HG03457 (cell line): ENCODE measurements around the gene FGF1.

Experiments
- ATAC-seq: cut with Tn5 transposase; IDR thresholded peaks from one replicate; pipeline ENCODE4 v1.9.1; 2021; ENCODE audit warnings: moderate number of reproducible peaks; ENCODE audit not compliant: unreplicated experiment

FGF1 gene

DNA sequence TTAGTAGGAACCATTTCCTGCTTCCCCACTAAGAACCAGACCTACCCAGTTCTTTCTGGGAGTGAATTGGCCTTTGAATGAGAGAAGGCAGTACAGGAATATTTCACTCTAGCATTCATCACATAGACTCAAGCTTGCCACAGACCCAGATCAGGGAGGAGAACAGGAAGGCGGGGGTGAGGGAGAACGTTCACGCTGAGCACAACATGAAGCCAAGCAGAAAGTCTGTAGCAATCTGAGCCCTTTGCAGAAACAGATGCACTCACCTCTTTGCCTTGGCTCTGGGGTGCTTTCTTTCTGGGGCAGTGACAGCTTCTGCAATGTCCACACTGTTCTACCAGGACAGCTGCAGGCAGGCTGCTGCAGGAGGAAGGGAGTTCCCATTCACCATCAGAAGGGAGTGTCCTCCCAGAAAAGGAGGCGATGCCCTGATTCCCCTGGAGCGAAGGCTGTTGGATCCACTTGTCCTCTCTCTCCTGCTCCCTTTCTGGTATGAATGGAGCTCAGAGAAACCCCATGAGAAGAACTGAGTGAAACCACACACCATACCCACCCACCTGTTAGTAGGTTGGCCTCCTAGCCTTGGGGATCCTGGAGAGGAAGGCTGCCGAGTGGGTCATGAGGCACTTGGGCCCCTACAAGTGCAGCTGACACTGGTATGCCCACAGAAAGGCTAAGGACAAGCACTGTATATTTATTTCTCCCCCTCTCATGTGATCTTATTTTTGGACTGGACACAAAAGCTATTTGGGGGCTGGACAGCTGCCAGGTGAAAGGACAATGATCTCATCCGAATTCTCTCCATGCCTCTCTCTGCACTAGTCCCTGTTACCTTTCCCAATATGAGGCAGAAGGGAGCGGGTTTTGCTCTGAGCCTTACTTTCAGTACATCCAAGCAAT is 11.7 kb upstream of the FGF1 start:
- no peak for ATAC-seq

GRCh38 chr5:142696379-142696778 is 10.5 kb upstream of the FGF1 start:
- ATAC-seq: no peak

DNA sequence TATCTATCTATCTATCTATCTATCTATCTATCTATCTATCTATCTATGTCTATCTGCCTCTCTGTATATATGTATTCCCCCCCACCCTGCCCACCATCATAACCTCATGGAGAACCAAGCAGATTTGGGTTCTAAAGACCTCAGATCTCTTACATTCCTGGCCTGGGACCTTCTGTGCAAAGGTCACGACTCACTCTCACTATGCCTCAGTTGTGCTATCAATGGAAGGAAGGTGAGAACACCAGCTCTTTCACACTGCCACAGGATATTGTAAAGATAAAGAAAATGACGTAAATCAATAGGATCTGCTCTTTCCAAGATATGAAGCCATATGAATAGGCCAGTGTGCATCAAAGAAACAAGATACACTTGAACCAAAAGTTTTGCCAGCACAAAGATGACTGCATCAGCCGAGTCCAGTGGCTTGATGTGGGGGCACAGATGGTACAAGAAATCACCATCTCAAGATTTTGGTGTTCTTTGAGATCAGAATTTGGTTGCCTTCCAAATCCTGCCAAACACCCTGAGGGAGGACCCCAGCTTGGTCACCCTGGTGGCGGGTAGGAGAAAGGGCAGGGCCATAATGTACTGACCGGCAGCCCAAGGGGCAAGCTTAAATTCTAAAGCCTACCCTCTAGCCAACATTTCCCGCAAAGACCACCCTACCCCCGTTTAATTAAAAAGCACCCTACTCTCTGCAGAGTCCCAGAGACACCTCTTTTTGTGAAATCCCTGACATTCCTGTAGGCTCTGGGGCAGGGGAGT is 8.4 kb upstream of the FGF1 start:
- ATAC-seq: no peak

- no peak for ATAC-seq
Observed at GRCh38 chr5:142692321-142692894, 6.5 kb upstream of the FGF1 start.

- ATAC-seq: no peak
Observed at GRCh38 chr5:142690667-142691066, 4.8 kb upstream of the FGF1 start.

GRCh38 chr5:142689081-142689480 is 3.2 kb upstream of the FGF1 start:
- ATAC-seq: no peak

DNA sequence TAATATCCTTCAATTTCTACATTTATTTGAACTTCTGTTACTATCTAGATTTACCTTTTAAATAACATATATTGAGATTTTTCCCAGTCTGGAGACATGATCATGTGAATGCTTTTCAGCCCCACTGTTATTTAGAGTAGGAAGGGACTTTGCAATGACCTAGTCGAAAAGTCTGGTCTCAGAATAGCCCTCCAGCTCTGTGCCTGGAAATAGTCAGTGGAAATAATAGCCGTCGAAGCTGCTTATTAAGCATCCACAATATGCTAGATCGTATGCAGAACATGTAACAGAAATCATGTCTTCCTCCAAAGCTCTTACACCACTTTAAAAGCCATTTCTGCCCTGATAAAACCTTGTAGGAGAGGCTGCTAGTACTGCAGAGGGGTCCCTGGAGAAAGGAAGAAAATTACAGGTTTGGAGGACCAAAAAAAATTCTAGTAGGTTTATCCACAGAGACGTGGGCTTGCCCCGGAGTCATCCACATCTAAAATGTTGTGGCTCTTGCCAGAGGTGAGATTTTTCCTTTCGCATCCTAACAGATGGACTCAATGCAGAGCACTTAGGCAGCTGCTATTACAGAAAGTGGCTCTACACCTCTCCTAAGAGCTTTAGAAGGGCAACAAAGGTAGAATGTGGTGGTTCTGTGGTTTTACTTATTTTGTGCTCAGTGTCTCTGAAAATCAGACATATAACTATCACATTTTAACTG is 2.5 kb upstream of the FGF1 start:
- ATAC-seq: no peak

DNA sequence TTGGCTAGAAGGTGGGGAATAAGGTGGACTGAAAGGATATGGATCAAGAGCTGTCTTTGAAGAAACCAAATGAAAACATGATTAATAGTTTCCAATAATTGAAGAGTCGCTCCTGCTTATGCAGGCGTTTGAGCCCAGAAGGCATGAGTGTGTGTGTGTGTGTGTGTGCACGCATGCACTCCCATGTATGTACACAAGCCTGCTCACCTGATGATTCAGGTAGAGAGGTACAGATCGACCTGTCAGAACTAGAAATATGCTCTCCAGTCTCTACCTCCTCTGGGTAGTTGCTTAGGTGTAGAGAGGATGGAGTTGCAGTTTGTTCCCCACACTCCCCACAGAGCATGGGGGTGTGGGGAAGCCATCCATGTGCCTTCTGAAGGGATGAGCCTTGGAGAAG is 1.1 kb upstream of the FGF1 start:
- ATAC-seq: no peak

DNA sequence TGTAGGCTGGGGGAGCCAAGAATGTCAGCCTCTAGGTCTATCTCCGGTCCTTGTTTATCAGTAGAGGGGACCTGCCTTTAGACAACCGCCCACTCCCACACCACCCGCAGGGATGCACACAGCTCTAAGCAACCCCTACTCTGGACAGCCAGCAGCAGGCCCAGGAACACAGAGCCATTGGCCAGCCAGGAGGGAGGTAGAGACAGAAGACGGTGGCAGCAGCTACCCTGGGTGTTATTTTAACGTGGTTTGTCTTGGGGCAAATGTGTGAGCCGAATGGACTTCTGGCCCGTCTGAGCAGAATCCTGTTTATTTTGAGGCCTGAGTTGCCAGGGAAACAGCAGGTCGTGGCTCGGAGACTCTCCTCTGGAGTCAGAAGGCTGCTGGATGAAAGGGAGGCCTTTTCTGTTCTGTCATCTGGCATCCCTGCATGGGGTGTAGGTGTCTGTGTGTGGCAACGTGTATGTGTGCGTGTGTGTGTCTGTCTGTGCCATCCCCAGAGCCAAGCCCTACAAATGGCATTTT is 382 bp upstream of the FGF1 start:
- ATAC-seq: no peak

DNA sequence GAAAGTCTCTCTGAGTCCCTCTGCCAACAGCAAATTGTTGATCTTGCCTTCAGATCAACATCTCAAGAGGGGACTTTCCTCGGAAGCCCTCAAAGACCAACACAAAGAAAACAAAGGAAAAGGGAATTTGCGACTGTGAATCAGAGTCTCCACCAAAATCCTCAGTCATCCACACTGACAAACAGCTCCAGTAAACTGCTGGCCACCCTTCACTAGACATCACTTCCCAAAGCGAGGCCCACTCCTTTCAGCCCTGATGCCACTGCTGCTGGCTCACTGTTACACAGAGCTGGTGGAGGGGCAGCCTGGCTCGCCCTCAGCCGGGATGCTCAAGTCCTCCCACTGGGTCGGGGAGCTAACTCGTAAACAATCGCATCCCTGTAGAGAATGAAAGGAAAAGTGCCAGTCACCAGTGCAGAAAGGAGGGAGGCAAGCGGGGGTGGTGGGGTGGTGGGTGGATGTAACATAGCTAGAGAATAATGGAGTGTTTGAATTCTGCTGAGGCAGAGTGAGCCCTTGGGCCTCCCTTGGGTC is 1.3 kb downstream of the FGF1 start:
- no peak for ATAC-seq

DNA sequence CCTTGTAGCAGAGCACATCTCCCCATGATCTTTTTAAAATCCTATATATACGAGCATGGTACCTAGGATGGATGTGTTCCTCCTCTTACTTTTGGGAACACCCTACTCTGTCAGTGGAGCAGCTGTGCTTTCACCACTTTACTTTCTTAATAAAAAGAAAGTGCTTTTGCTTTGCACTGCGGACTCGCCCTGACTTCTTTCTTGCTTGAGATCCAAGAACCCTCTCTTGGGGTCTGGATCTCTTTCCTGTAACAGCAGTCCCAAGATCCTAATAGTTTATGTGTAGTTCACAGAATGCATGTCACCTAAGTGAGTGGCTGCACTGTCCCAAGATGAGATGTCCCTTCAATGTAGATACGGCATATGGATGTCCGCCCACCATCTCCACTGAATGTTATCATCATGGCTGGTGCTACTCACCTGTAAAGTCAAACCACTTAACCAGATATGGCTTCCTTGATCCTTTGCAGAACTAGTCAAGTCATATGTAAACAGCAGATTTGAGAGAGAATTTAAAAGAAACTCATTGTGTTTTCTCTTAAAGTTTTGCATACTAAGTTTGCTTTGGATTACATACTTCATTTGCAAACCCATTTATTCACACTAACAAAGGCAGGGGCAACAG is 1.9 kb downstream of the FGF1 start:
- ATAC-seq: no peak

- ATAC-seq: no peak
Observed at GRCh38 chr5:142683116-142683515, 2.8 kb downstream of the FGF1 start.

DNA sequence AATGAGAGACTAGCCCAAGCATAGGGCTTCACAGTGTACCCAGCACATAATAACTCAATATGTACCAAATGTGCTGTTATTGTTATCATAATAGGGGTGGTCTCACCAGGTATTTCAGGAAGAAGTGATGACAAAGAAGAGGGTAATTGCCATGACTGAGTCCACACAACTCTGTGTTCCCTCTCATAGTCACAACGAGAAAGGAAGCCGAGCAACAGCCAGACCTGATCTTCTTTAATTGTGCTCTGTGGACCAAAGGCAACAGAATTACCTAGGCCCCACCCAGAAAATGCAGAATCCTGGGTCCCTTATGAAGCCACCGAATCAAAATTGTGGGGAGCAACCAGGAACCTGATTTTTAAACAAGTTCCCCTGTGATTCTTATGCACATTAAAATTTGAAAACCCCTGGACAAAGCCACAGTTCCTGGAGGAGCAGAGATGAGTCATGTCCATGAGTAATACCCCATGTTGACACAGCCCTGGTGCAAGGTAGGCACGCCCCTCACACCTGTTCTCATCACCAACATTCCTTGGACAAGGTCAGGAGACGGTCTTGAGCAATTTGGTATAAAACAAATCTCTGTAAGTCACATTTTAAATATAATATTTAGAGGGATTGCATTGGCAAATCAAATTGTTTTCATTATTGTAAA is 5.2 kb downstream of the FGF1 start:
- no peak for ATAC-seq

DNA sequence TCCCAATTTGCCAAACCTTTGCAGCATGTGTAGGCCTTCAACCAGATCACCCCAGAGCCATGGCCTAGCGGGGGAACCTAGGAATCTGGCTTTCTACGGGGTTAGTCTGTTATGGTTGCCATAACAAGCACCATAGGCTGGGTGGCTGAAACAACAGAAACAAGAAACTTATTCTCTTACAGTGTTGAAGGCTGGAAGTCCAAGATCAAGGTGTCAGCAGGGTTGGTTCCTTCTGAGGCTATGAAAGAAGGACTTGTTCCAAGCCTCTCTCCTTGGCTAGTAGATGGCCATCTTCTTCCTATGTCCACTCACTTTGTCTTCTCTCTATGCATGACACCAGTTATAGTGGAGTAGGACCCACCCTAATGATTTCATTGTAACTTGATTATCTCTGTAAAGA is 6.1 kb downstream of the FGF1 start:
- ATAC-seq: no peak

- ATAC-seq: no peak
Observed at GRCh38 chr5:142678529-142678928, 7.4 kb downstream of the FGF1 start.

DNA sequence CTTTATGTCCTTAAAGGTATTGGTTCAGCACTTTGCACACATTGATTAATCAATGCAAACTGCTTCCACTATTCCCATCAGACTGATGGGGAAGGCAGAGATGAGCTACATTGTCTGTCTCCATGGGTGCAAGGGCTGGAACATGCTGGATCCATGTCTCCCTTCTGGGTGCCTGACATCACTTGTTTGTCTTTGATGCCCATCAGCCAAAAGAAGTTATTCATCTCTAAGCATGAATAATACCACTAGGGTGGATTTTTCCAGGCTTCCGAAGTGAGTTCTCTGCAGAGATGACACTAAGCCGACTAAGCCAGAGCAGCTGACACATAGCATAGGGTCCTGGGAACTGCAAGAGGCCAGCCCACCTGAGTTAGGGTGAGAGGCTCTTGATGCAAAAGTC is 8.7 kb downstream of the FGF1 start:
- no peak for ATAC-seq

DNA sequence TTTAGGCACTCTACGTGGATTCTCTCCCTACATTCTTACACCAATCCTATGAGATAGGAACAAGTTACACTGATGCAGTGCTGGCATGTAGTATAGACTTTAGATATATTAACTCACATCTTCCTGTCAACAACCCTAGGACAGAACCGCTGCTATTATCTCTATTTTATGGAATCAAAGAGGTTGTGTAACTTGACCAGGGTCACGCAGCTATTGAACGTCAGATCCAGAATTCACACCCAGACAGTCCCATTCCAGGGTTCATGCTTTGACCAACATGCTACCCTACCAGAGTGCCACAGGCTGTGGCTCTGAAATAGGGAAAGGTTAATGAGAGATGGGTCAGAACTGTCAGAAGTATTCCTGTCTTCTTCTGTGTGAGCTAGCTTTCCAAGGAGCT is 9.6 kb downstream of the FGF1 start:
- no peak for ATAC-seq

DNA sequence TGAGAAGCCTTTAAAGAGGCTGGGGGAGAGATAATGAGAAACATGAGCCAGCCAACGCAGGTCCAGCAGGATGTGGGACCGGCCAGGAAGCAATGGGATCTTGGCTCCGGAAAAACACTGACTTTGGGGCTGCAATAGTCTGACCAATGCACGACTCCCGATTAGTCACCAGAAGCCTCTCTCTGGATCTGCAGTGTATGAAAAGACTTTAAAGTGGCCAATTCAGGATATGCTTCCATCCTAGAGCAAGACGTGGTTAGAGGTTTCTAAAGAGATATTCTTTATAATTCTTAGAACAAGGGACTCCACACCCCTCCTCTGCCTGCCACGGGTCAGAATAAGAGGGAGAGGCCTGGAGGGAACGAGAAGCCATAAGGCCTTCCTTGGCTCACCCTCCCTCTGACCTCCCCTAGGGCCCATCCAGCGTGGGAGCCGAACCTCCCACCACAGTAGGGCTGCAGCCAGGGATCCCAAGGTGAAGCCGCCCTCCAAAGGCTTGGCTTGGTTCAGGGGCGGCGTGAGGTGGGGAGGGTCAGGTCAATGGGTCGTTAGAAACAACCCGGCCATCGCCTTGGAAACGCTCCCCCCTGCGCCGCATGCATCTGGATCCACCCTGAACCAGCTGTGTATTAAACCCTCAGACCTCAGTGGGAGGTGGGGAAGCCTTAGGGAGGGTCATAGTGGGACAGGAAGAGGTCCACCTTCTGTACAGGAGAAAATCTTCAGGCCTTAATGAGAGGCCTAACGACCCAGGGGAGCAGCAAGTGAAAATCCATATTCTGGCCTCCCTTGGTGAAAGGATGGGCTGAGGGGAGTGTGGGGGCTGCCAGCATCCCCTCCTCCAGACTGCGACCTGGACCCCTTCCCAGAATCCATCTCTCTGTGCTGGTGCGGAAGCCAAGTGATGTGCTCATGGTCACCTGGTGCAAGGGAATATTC is 11.1 kb downstream of the FGF1 start:
- no peak for ATAC-seq

- ATAC-seq: no peak
Observed at GRCh38 chr5:142671801-142672200, 14.1 kb downstream of the FGF1 start.
